Measurements from ENCODE around the gene GPALPP1.

- TF ChIP-seq CTCF (IDR thresholded peaks at IDR 0.05) (no peak), POLR2A (IDR thresholded peaks at IDR 0.05) (no peak)
Observed at GRCh38 chr13:45068036-45069001, 79.0 kb downstream of the GPALPP1 start.
